Measurements from ENCODE around the gene GALK2. TPM values are rescaled to one million over a fixed set of nuclear protein-coding genes. Genes with fewer than 3 reads are reported as not detected.

GALK2 gene
- total RNA-seq, 1 experiment from 2014 or later: 13.7 TPM

GRCh38 chr15:49152552-49153312 is 17.3 kb upstream of the GALK2 start:
- H2BK20ac ChIP-seq (ENCODE audit: low read depth, low read length, poor library complexity, severe bottlenecking): no peak overlapping the region
- no peak overlapping the region for H3K56ac ChIP-seq (ENCODE audit: insufficient read length, low read depth, low read length)
- H3K9ac ChIP-seq (ENCODE audit: extremely low read depth, insufficient read length, low read length): no peak overlapping the region
- no peak overlapping the region for H2AFZ ChIP-seq (ENCODE audit: low read length)
- H3K23ac ChIP-seq (ENCODE audit: insufficient read length, low read depth, low read length): no peak overlapping the region
- H4K91ac ChIP-seq (ENCODE audit: insufficient read length, low read depth, low read length): no peak overlapping the region
- DNase-seq: no peak
- H3K4me3 Mint-ChIP-seq: peak overlapping the region; percentile 40 to 99; a peak in 2 of 5 replicates
- H2BK12ac ChIP-seq (ENCODE audit: insufficient read length, low read depth, low read length): no peak overlapping the region
- peaks cover 2% of the 10 kb centered on the region for H3K23me2 ChIP-seq (ENCODE audit: insufficient read length, low read depth, low read length, poor library complexity, severe bottlenecking)
- H4K5ac ChIP-seq (ENCODE audit: insufficient read length, low read depth, low read length): no peak overlapping the region
- no peaks in the 10 kb centered on the region for H3K27me3 Mint-ChIP-seq (ENCODE audit: low read depth)
- no peak overlapping the region for H4K8ac ChIP-seq (replicated peaks; ENCODE audit: insufficient read length, low read depth, low read length)
- H3K79me2 ChIP-seq (ENCODE audit: insufficient read depth, low read length): peaks cover 37% of the 10 kb centered on the region
- WGBS (ENCODE audit: extremely low coverage, insufficient read length, low lambda C conversion rate): no CpG with 5 or more reads among the region's 9 CpGs
- H2BK120ac ChIP-seq (ENCODE audit: low read depth, low read length, poor library complexity, severe bottlenecking): no peak overlapping the region
- H3K18ac ChIP-seq (ENCODE audit: insufficient read length, low read depth, low read length): no peak overlapping the region
- no peak overlapping the region for H2BK5ac ChIP-seq (ENCODE audit: insufficient read length, low read length)
- no peaks in the 10 kb centered on the region for H3K9me3 Mint-ChIP-seq
- H3K79me1 ChIP-seq (ENCODE audit: insufficient read depth, low read depth, low read length, poor library complexity, severe bottlenecking): no peaks in the 10 kb centered on the region
- H3K4me2 ChIP-seq (ENCODE audit: insufficient read depth, insufficient read length, low read length): no peak overlapping the region
- H3K4me1 ChIP-seq (ENCODE audit: insufficient read depth, low read length): no peaks in the 10 kb centered on the region; the same call in 1 of the 2 replicates
- no peak overlapping the region for H2AK5ac ChIP-seq (ENCODE audit: insufficient read length, low read length)
- H3K27ac Mint-ChIP-seq: no peak overlapping the region
- no peak overlapping the region for H3K14ac ChIP-seq (ENCODE audit: insufficient read depth, low read length)
- no peak overlapping the region for H3K27ac ChIP-seq (ENCODE audit: insufficient read length, low read depth, low read length)
- no peaks in the 10 kb centered on the region for H3K9me3 ChIP-seq (ENCODE audit: control insufficient read depth, low read depth, low read length)
- no peaks in the 10 kb centered on the region for H3K27me3 ChIP-seq (ENCODE audit: insufficient read depth, low read length)
- H3K4ac ChIP-seq (ENCODE audit: low read depth, low read length): no peak overlapping the region
- no peak overlapping the region for H2BK15ac ChIP-seq (ENCODE audit: low read depth, low read length)
- no peaks in the 10 kb centered on the region for H4K20me1 ChIP-seq (ENCODE audit: control insufficient read depth, insufficient read depth, insufficient read length)
- H3K36me3 Mint-ChIP-seq (ENCODE audit: insufficient read depth in 1 of 3, low read depth in 3 of 3): peaks cover 0 to 3% (median 0%) of the 10 kb centered on the region in 3 experiments; a peak in 1 of 7 replicates
- no peak overlapping the region for H3T11ph ChIP-seq (ENCODE audit: low read length)
- peaks cover 30 to 34% of the 10 kb centered on the region in 2 experiments for H3K4me1 Mint-ChIP-seq
- TF ChIP-seq CTCF (conservative IDR thresholded peaks at IDR 0.05): no peak
